Measurements from ENCODE around the gene CCDC13. TPM values are rescaled to one million over a fixed set of nuclear protein-coding genes. Genes with fewer than 3 reads are reported as not detected.

Gene CCDC13
- total and polyA plus RNA-seq, 2 experiments from 2014 or later = 0.27 to 0.45 TPM

GRCh38 chr3:42749025-42749752, 23.9 kb downstream of the CCDC13 start (continued):
- TF ChIP-seq, protein P1, sequence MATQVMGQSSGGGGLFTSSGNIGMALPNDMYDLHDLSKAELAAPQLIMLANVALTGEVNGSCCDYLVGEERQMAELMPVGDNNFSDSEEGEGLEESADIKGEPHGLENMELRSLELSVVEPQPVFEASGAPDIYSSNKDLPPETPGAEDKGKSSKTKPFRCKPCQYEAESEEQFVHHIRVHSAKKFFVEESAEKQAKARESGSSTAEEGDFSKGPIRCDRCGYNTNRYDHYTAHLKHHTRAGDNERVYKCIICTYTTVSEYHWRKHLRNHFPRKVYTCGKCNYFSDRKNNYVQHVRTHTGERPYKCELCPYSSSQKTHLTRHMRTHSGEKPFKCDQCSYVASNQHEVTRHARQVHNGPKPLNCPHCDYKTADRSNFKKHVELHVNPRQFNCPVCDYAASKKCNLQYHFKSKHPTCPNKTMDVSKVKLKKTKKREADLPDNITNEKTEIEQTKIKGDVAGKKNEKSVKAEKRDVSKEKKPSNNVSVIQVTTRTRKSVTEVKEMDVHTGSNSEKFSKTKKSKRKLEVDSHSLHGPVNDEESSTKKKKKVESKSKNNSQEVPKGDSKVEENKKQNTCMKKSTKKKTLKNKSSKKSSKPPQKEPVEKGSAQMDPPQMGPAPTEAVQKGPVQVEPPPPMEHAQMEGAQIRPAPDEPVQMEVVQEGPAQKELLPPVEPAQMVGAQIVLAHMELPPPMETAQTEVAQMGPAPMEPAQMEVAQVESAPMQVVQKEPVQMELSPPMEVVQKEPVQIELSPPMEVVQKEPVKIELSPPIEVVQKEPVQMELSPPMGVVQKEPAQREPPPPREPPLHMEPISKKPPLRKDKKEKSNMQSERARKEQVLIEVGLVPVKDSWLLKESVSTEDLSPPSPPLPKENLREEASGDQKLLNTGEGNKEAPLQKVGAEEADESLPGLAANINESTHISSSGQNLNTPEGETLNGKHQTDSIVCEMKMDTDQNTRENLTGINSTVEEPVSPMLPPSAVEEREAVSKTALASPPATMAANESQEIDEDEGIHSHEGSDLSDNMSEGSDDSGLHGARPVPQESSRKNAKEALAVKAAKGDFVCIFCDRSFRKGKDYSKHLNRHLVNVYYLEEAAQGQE (IDR thresholded peaks at IDR 0.05; ENCODE audit: unreplicated experiment) = no peak
- TF ChIP-seq STAT1 (IDR thresholded peaks at IDR 0.05; ENCODE audit: unreplicated experiment) (no peak), JUNB (IDR thresholded peaks at IDR 0.05; ENCODE audit: unreplicated experiment) (no peak), CREB1 (CRISPR knock-in tag; IDR thresholded peaks at IDR 0.05; ENCODE audit: low read depth) (no peak)

- Histone ChIP-seq H3K36me3 (ENCODE audit: insufficient read depth) (no peaks in the 10 kb centered on the region), H3F3A (replicated peaks; ENCODE audit: low read depth) (no peaks in the 10 kb centered on the region), H3K4me3 (no peak overlapping the region), H3K4me2 (no peak overlapping the region), H3K79me2 (replicated peaks; ENCODE audit: insufficient read depth) (no peaks in the 10 kb centered on the region), H3K27me3 (ENCODE audit: insufficient read depth) (no peaks in the 10 kb centered on the region), H3K4me1 (ENCODE audit: insufficient read depth) (no peaks in the 10 kb centered on the region), H2AFZ (no peak overlapping the region), H3K9me2 (ENCODE audit: insufficient read depth) (no peaks in the 10 kb centered on the region), H4K20me1 (replicated peaks; ENCODE audit: insufficient read depth) (no peaks in the 10 kb centered on the region), H3K27ac (ENCODE audit: low read depth) (no peak overlapping the region)
- no peak for TF ChIP-seq ZNF114 (CRISPR knock-in tag; IDR thresholded peaks at IDR 0.05)
- TF ChIP-seq ZNF331 (CRISPR knock-in tag; IDR thresholded peaks at IDR 0.05; ENCODE audit: low read depth) = no peak
- no peak for TF ChIP-seq STAT1 (IDR thresholded peaks at IDR 0.05; ENCODE audit: unreplicated experiment)
- TF ChIP-seq, protein P1 (IDR thresholded peaks at IDR 0.05; ENCODE audit: unreplicated experiment) = no peak
- no peak for TF ChIP-seq CTCF (conservative IDR thresholded peaks at IDR 0.05; ENCODE audit: low read depth in 2 of 2)
- no peak overlapping the region for H3K27ac Mint-ChIP-seq
- peaks cover 23% of the 10 kb centered on the region for H3K4me1 Mint-ChIP-seq
- H3K9me3 Mint-ChIP-seq = no peaks in the 10 kb centered on the region
- no peak overlapping the region for H3K4me3 Mint-ChIP-seq
- H3K27me3 Mint-ChIP-seq (ENCODE audit: insufficient read depth, low read depth, poor library complexity) = peaks cover 6% of the 10 kb centered on the region
- DNase-seq (ENCODE audit: low spot score) (no peak), ATAC-seq (no peak)
- no peaks in the 10 kb centered on the region for H3K36me3 Mint-ChIP-seq (ENCODE audit: low read depth)
Observed at GRCh38 chr3:42747581-42747980, 25.5 kb downstream of the CCDC13 start.
